ENCODE results near the gene CENPV.

Gene CENPV

GRCh38 chr17:16374146-16374938 is 21.1 kb upstream of the CENPV start:
- no peak overlapping the region for H3K27ac ChIP-seq
- TF ChIP-seq ZFX (IDR thresholded peaks at IDR 0.05): no peak
- no peak for TF ChIP-seq CTCF (conservative IDR thresholded peaks at IDR 0.05)

- no peak overlapping the region for H3K27ac ChIP-seq
- TF ChIP-seq CTCF (conservative IDR thresholded peaks at IDR 0.05) (no peak), ZFX (IDR thresholded peaks at IDR 0.05) (no peak)
These were observed 18.5 kb upstream of the CENPV start for GRCh38 chr17:16371742-16372141.

- no peak overlapping the region for H3K27ac ChIP-seq
These were observed 11.4 kb upstream of the CENPV start for GRCh38 chr17:16364625-16365024.

GRCh38 chr17:16363749-16364536 is 10.7 kb upstream of the CENPV start:
- H3K27ac ChIP-seq: no peak overlapping the region
- TF ChIP-seq ZFX (IDR thresholded peaks at IDR 0.05): no peak
- peak; percentile 98 for TF ChIP-seq CTCF (conservative IDR thresholded peaks at IDR 0.05)

More at GRCh38 chr17:16364625-16365024, 11.4 kb upstream of the CENPV start:
- TF ChIP-seq CTCF (conservative IDR thresholded peaks at IDR 0.05) (no peak), ZFX (IDR thresholded peaks at IDR 0.05) (no peak)

GRCh38 chr17:16361874-16362273 is 8.6 kb upstream of the CENPV start:
- TF ChIP-seq ZFX (IDR thresholded peaks at IDR 0.05): no peak
- TF ChIP-seq CTCF (conservative IDR thresholded peaks at IDR 0.05): no peak

GRCh38 chr17:16358394-16358793 is 5.1 kb upstream of the CENPV start:
- TF ChIP-seq ZFX (IDR thresholded peaks at IDR 0.05) (no peak), CTCF (conservative IDR thresholded peaks at IDR 0.05) (no peak)

More at GRCh38 chr17:16361874-16362273, 8.6 kb upstream of the CENPV start:
- H3K27ac ChIP-seq: no peak overlapping the region

GRCh38 chr17:16354585-16354984 is 1.3 kb upstream of the CENPV start:
- TF ChIP-seq ZFX (IDR thresholded peaks at IDR 0.05): no peak
- no peak overlapping the region for H3K27ac ChIP-seq

More at GRCh38 chr17:16358394-16358793, 5.1 kb upstream of the CENPV start:
- H3K27ac ChIP-seq: no peak overlapping the region

All from C4-2B (cell line).